ENCODE measurements around the gene ABL2. TPM values are rescaled to one million over a fixed set of nuclear protein-coding genes. Genes with fewer than 3 reads are reported as not detected.

The ABL2 gene
- total and polyA plus RNA-seq, 9 of the 15 experiments (the other 6 are each of a cell fraction or from before 2014, with no cell fraction given), result 1.4 to 15.0 (median 8.6) TPM

DNA sequence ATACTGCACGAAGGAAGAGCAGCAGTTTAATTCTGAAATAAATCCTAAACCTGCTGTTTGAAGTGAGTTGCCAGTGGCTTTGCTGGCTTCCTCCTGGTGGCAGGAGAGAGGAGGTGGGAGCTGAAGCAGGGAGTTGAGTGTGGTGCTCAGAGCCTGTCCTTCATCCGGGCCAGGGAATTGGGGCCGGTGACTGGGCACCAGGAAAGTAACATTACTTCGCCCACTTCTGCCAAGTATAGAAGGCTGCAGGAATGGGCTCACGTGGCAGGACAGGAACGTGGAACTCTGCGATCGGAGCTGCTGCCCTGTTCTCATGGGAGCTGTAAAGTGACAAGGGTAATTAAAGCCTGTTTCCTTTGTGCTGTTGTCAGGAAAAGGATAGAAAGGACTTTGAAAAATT is 139.0 kb downstream of the ABL2 start:
- Histone ChIP-seq H4K20me1 (replicated peaks; ENCODE audit: control insufficient read depth, insufficient read depth, low read length) (no peaks in the 10 kb centered on the region), H3K36me3 (ENCODE audit: control insufficient read depth, insufficient read depth, low read length) (peaks cover 94% of the 10 kb centered on the region), H3K79me2 (ENCODE audit: control insufficient read depth, insufficient read depth, low read length) (peaks cover 2% of the 10 kb centered on the region; the same call in 1 of the 3 replicates), H3K4me2 (ENCODE audit: insufficient read depth, low read length) (no peak overlapping the region), H3K9me3 (replicated peaks; ENCODE audit: control insufficient read depth, insufficient read depth, low read depth, low read length) (no peaks in the 10 kb centered on the region), H3K9me1 (ENCODE audit: control insufficient read depth, insufficient read depth, low read length) (no peaks in the 10 kb centered on the region), H3K27me3 (ENCODE audit: control insufficient read depth in 2 of 2, insufficient read depth in 2 of 2, low read length in 2 of 2) (no peaks in the 10 kb centered on the region), H3K4me1 (replicated peaks in 1 of 2; ENCODE audit: control insufficient read depth in 2 of 2, insufficient read depth in 2 of 2, low read length in 2 of 2) (peaks cover 0 to 11% of the 10 kb centered on the region in 2 experiments; a peak in 2 of 5 replicates), H3K27ac (ENCODE audit: extremely low read depth, low read depth, low read length) (no peak overlapping the region), H2AFZ (ENCODE audit: low read depth, low read length) (no peak overlapping the region), H3K4me3 (no peak overlapping the region), H3K9ac (ENCODE audit: insufficient read depth in 1 of 2, low read depth in 2 of 2, low read length in 2 of 2) (no peak overlapping the region)
- no peak for ATAC-seq
- in situ Hi-C loops (cut with MboI) (no loop called here), intact Hi-C loops (cut with micrococcal nuclease) (no loop called here)
- BruUV-seq (replicated peaks), result no TSS peak
- TF ChIP-seq ZNF239 (CRISPR knock-in tag; IDR thresholded peaks at IDR 0.05) (no peak), KDM4B (IDR thresholded peaks at IDR 0.05; ENCODE audit: borderline replicate concordance in 2 of 2, low read depth in 1 of 2) (no peak), ZNF232 (CRISPR knock-in tag; IDR thresholded peaks at IDR 0.05) (no peak), ETV1 (tag; conservative IDR thresholded peaks at IDR 0.05; ENCODE audit: low read depth) (no peak), EP300 (IDR thresholded peaks at IDR 0.05; ENCODE audit: low read length) (no peak), POLR2AphosphoS2 (IDR thresholded peaks at IDR 0.05; ENCODE audit: low read length) (no peak), HNRNPUL1 (IDR thresholded peaks at IDR 0.05; ENCODE audit: low read length) (no peak), ZNF143 (CRISPR knock-in tag; IDR thresholded peaks at IDR 0.05) (no peak), SMARCA5 (IDR thresholded peaks at IDR 0.05) (no peak), U2AF1 (optimal IDR thresholded peaks at IDR 0.05; ENCODE audit: low read depth, low read length) (no peak), ZKSCAN3 (CRISPR knock-in tag; IDR thresholded peaks at IDR 0.05) (no peak), MYNN (IDR thresholded peaks at IDR 0.05) (no peak), MYNN (CRISPR knock-in tag; IDR thresholded peaks at IDR 0.05) (no peak), SREBF2 (CRISPR knock-in tag; IDR thresholded peaks at IDR 0.05) (no peak), ZNF212 (CRISPR knock-in tag; IDR thresholded peaks at IDR 0.05) (no peak)
- ChIA-PET POLR2A (interaction anchor here (0.8 to 1.4 kb wide), 3 partner anchors 15 to 275 kb away, joined by 3 read pairs; partner anchors contain the start of gene AXDND1), CTCF (ENCODE audit: low intra/inter-chr PET ratio) (no interaction called here)
- no peak for DNase-seq (ENCODE audit: extremely low read depth in 1 of 4, low spot score in 3 of 4)
- 88% methylated on average over 8 of the region's 8 CpGs for WGBS (ENCODE audit: insufficient coverage, low coverage, missing lambda C conversion rate)
- FAIRE-seq, result no peak
